ENCODE data around the gene TNPO3. TPM values are rescaled to one million over a fixed set of nuclear protein-coding genes. Genes with fewer than 3 reads are reported as not detected.
"Not testable (repeated sequence)": the region's sequence is repeated elsewhere in the genome, so short reads cannot be mapped to it uniquely, and the experiment has no call there.

Gene TNPO3
- total RNA-seq, 1 donor from 2014 or later, result 45.9 TPM

DNA sequence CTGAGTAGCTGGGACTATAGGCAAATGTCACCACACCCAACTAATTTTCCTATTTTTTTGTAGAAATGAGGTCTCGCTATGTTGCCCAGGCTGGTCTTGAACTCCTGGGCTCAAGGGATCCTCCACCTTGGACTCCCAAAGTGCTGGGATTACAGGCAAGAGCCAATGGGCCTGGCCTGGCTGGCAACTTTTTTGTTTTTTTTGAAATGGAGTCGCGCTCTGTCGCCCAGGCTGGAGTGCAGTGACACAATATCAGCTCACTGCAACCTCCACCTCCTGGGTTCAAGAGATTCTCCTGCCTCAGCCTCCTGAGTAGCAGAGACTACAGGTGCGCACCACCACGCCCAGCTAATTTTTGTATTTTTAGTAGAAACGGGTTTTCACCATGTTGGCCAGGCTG lies 3.5 kb downstream of the TNPO3 start:
- not testable (repeated sequence) for H3K9me3 ChIP-seq (ENCODE audit: control insufficient read depth in 3 of 3, low read length in 3 of 3); H3K27me3 ChIP-seq (ENCODE audit: control insufficient read depth in 3 of 3, insufficient read depth in 3 of 3, low read length in 3 of 3); H3K4me3 ChIP-seq (ENCODE audit: low read length in 3 of 3); H3K36me3 ChIP-seq (ENCODE audit: control insufficient read depth in 3 of 3, insufficient read depth in 3 of 3, low read length in 3 of 3); H3K9ac ChIP-seq (ENCODE audit: low read depth in 1 of 3, low read length in 3 of 3); H3K27ac ChIP-seq (ENCODE audit: low read depth, low read length)
- peaks cover 19 to 29% (median 21%) of the 10 kb centered on the region in 3 donors for H3K4me1 ChIP-seq (ENCODE audit: control insufficient read depth in 3 of 3, insufficient read depth in 3 of 3, low read length in 3 of 3)

DNA sequence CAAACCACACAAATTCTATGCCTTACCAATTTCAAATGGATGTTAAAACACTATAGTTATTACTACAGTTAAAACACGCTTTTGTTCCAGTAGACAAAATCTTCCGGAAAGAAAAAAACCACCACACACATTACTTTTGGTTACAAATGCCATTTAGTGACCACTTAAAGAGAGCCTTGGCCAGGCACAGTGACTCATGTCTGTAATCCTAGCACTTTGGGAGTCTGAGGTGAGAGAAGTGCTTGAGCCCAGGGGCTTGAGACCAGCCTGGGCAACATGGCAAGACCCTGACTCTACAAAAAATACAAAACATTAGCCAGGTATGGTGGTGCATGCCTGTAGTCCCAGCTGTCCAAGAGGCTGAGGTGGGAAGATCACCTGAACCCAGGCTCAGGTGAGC lies 7.2 kb downstream of the TNPO3 start:
- H3K4me3 ChIP-seq (ENCODE audit: low read length in 3 of 3), result no peak overlapping the region
- H3K36me3 ChIP-seq (ENCODE audit: control insufficient read depth in 3 of 3, insufficient read depth in 3 of 3, low read length in 3 of 3), result peaks cover 0 to 6% (median 0%) of the 10 kb centered on the region in 3 donors
- no peak overlapping the region for H3K9ac ChIP-seq (ENCODE audit: low read depth in 1 of 3, low read length in 3 of 3)
- H3K27me3 ChIP-seq (ENCODE audit: control insufficient read depth in 3 of 3, insufficient read depth in 3 of 3, low read length in 3 of 3), result no peaks in the 10 kb centered on the region
- no peak overlapping the region for H3K27ac ChIP-seq (ENCODE audit: low read depth, low read length)
- peaks cover 2 to 21% (median 10%) of the 10 kb centered on the region in 3 donors for H3K4me1 ChIP-seq (ENCODE audit: control insufficient read depth in 3 of 3, insufficient read depth in 3 of 3, low read length in 3 of 3)
- no peaks in the 10 kb centered on the region for H3K9me3 ChIP-seq (ENCODE audit: control insufficient read depth in 3 of 3, low read length in 3 of 3)

DNA sequence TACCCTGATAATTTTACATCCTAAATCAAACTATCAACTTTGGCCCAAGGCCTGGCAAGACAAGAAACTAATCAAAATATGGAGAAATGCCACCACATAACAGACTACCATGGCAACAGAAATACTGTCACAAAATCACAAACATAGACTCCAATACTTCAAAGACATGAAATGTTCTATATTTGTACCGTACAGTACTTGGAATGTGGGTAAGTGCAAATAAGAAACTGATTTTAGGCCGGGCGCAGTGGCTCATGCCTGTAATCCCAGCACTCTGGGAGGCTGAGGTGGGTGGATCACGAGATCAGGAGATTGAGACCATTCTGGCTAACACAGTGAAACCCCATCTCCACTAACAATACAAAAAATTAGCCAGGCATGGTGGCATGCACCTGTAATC lies 9.2 kb downstream of the TNPO3 start:
- Histone ChIP-seq H3K9me3 (ENCODE audit: control insufficient read depth in 3 of 3, low read length in 3 of 3) (no peaks in the 10 kb centered on the region), H3K27ac (ENCODE audit: low read depth, low read length) (no peak overlapping the region), H3K27me3 (ENCODE audit: control insufficient read depth in 3 of 3, insufficient read depth in 3 of 3, low read length in 3 of 3) (no peaks in the 10 kb centered on the region), H3K4me3 (ENCODE audit: low read length in 3 of 3) (no peak overlapping the region), H3K9ac (ENCODE audit: low read depth in 1 of 3, low read length in 3 of 3) (no peak overlapping the region), H3K36me3 (ENCODE audit: control insufficient read depth in 3 of 3, insufficient read depth in 3 of 3, low read length in 3 of 3) (peaks cover 0 to 2% (median 0%) of the 10 kb centered on the region in 3 donors), H3K4me1 (ENCODE audit: control insufficient read depth in 3 of 3, insufficient read depth in 3 of 3, low read length in 3 of 3) (peaks cover 0 to 21% (median 10%) of the 10 kb centered on the region in 3 donors)

DNA sequence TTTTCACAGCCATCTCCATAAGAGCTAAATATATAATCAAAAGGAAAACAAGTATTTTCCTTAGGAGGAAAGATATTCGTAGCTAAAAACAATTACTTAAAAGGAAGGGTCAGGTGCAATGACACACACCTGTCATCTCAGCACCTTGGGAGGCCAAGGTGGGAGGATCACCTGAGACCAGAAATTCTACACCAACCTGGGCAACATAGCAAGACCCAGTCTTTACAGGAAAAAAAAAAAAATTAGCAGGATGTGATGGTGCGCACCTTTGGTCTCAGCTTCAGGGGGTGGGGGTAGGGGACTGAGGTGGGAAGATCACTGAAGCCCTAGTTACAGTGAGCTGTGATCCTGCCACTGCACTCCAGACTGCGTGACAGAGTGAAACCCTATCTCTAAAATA lies 11.9 kb downstream of the TNPO3 start:
- no peak overlapping the region for H3K4me3 ChIP-seq (ENCODE audit: low read length in 3 of 3)
- no peaks in the 10 kb centered on the region for H3K9me3 ChIP-seq (ENCODE audit: control insufficient read depth in 3 of 3, low read length in 3 of 3)
- H3K9ac ChIP-seq (ENCODE audit: low read depth in 1 of 3, low read length in 3 of 3), result no peak overlapping the region
- no peak overlapping the region for H3K27ac ChIP-seq (ENCODE audit: low read depth, low read length)
- H3K4me1 ChIP-seq (ENCODE audit: control insufficient read depth in 3 of 3, insufficient read depth in 3 of 3, low read length in 3 of 3), result peaks cover 0 to 20% (median 10%) of the 10 kb centered on the region in 3 donors
- no peaks in the 10 kb centered on the region for H3K27me3 ChIP-seq (ENCODE audit: control insufficient read depth in 3 of 3, insufficient read depth in 3 of 3, low read length in 3 of 3)
- peaks cover 2 to 8% (median 8%) of the 10 kb centered on the region in 3 donors for H3K36me3 ChIP-seq (ENCODE audit: control insufficient read depth in 3 of 3, insufficient read depth in 3 of 3, low read length in 3 of 3)

DNA sequence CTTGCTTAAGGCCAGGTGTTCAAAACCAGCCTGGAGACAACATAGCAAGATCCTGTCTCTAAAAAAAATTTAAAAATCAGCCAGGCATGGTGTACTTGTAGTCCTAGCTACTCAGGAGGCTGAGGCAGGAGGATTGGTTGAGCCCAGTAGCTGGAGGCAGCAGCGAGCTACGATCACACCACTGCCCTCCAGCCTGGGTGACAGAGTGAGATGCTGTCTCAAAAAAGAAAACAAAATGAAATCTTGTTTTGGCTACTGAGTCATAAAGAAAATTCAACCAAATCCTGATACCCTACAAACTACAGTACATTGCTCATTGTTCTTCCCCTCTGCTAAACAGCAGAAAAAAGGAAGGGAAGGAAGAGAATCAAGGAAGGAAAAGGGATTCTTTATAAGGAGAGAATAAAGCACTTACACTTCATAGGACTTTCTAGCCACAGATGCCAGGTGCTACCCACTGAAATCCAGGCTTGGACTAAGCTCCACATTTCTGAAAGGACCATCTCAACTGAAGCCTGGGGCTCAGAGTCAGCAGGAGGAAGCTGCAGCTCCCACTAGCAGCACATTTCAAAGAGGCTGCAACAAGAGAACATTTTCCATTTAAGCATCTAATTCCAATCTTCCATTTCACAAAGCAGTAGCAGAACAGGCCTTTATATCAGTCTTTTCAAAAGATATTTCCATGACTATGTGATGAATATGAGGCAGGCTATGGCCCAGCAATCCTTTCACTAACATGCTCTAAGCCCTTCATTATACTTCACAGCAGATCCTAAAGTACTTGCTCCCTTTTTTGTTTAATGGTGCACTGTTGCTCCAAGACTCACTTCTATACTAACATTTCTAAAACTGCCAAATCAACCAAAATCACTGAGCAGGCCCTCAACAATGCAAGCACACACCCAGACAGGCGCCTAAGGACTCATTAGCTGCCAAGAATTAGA lies 13.5 kb downstream of the TNPO3 start:
- H3K9me3 ChIP-seq (ENCODE audit: control insufficient read depth in 3 of 3, low read length in 3 of 3), result no peaks in the 10 kb centered on the region
- no peak overlapping the region for H3K4me3 ChIP-seq (ENCODE audit: low read length in 3 of 3)
- no peak overlapping the region for H3K27ac ChIP-seq (ENCODE audit: low read depth, low read length)
- no peak overlapping the region for H3K9ac ChIP-seq (ENCODE audit: low read depth in 1 of 3, low read length in 3 of 3)
- H3K4me1 ChIP-seq (ENCODE audit: control insufficient read depth in 3 of 3, insufficient read depth in 3 of 3, low read length in 3 of 3), result peaks cover 0 to 15% (median 10%) of the 10 kb centered on the region in 3 donors
- H3K36me3 ChIP-seq (ENCODE audit: control insufficient read depth in 3 of 3, insufficient read depth in 3 of 3, low read length in 3 of 3), result peaks cover 2 to 16% (median 14%) of the 10 kb centered on the region in 3 donors
- H3K27me3 ChIP-seq (ENCODE audit: control insufficient read depth in 3 of 3, insufficient read depth in 3 of 3, low read length in 3 of 3), result no peaks in the 10 kb centered on the region

DNA sequence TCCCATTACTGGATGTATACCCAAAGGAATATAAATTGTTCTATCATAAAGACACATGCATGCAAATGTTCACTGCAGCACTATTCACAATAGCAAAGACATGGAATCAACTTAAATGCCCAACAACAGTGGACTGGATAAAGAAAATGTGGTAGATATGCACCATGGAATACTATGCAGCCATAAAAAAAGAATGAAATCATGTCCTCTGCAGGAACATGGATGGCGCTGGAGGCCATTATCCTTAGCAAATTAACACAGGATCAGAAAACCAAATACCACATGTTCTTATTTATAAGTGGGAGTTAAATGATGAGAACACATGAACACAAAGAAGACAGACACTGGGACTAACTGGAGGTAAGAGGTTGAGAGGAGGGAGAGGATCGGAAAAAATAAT lies 16.4 kb downstream of the TNPO3 start:
- not testable (repeated sequence) for H3K27me3 ChIP-seq (ENCODE audit: control insufficient read depth in 3 of 3, insufficient read depth in 3 of 3, low read length in 3 of 3); H3K9ac ChIP-seq (ENCODE audit: low read depth in 1 of 3, low read length in 3 of 3); H3K27ac ChIP-seq (ENCODE audit: low read depth, low read length); H3K9me3 ChIP-seq (ENCODE audit: control insufficient read depth in 3 of 3, low read length in 3 of 3); H3K4me3 ChIP-seq (ENCODE audit: low read length in 3 of 3); H3K4me1 ChIP-seq (ENCODE audit: control insufficient read depth in 3 of 3, insufficient read depth in 3 of 3, low read length in 3 of 3)
- peaks cover 6 to 25% (median 21%) of the 10 kb centered on the region in 3 donors for H3K36me3 ChIP-seq (ENCODE audit: control insufficient read depth in 3 of 3, insufficient read depth in 3 of 3, low read length in 3 of 3)

DNA sequence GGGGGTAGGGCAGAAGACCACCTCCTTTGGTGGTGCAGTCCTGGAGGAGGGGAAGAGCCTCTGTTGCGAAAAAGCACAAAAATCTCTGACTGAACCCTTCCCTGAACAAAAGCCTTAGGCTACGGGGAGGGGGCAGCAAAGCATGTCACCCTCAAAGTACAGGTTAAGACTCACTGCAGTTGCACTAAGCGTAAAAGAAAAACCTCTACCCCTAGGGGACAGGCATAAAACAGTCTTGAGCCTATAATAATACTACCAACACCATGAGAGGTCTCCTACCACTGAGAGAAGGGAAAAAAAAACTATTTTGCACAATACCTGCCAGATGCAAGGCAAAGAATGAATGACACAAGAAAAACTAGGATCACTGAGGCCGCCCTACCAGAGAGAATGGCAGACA lies 17.3 kb downstream of the TNPO3 start:
- Histone ChIP-seq H3K27me3 (ENCODE audit: control insufficient read depth in 3 of 3, insufficient read depth in 3 of 3, low read length in 3 of 3) (no peaks in the 10 kb centered on the region), H3K9me3 (ENCODE audit: control insufficient read depth in 3 of 3, low read length in 3 of 3) (no peaks in the 10 kb centered on the region), H3K4me3 (ENCODE audit: low read length in 3 of 3) (no peak overlapping the region), H3K36me3 (ENCODE audit: control insufficient read depth in 3 of 3, insufficient read depth in 3 of 3, low read length in 3 of 3) (peaks cover 6 to 25% (median 22%) of the 10 kb centered on the region in 3 donors), H3K4me1 (ENCODE audit: control insufficient read depth in 3 of 3, insufficient read depth in 3 of 3, low read length in 3 of 3) (peaks cover 0 to 6% (median 6%) of the 10 kb centered on the region in 3 donors), H3K9ac (ENCODE audit: low read depth in 1 of 3, low read length in 3 of 3) (no peak overlapping the region), H3K27ac (ENCODE audit: low read depth, low read length) (no peak overlapping the region)

DNA sequence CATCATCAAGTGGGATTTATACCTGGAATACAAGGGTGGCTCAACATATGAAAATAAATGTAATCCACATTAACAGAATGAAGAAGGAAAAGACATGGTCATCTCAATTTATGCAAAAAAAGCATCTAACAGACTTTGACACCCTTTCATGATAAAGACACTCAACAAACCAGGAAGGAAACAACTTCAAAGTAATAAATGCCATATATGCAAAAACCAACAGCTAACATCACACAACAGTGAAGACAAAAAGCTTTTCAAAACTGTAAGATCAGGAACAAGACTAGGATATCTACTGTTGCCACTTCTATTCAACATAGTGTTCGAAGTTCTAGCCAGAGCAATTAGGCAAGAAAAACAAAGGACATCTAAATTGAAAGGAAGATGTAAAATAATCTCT lies 22.9 kb downstream of the TNPO3 start:
- no peaks in the 10 kb centered on the region for H3K27me3 ChIP-seq (ENCODE audit: control insufficient read depth in 3 of 3, insufficient read depth in 3 of 3, low read length in 3 of 3)
- H3K9ac ChIP-seq (ENCODE audit: low read depth in 1 of 3, low read length in 3 of 3), result no peak overlapping the region
- peaks cover 0 to 15% (median 4%) of the 10 kb centered on the region in 3 donors for H3K4me1 ChIP-seq (ENCODE audit: control insufficient read depth in 3 of 3, insufficient read depth in 3 of 3, low read length in 3 of 3)
- H3K4me3 ChIP-seq (ENCODE audit: low read length in 3 of 3), result no peak overlapping the region
- peaks cover 3 to 12% (median 12%) of the 10 kb centered on the region in 3 donors for H3K36me3 ChIP-seq (ENCODE audit: control insufficient read depth in 3 of 3, insufficient read depth in 3 of 3, low read length in 3 of 3)
- no peaks in the 10 kb centered on the region for H3K9me3 ChIP-seq (ENCODE audit: control insufficient read depth in 3 of 3, low read length in 3 of 3)
- H3K27ac ChIP-seq (ENCODE audit: low read depth, low read length), result no peak overlapping the region

DNA sequence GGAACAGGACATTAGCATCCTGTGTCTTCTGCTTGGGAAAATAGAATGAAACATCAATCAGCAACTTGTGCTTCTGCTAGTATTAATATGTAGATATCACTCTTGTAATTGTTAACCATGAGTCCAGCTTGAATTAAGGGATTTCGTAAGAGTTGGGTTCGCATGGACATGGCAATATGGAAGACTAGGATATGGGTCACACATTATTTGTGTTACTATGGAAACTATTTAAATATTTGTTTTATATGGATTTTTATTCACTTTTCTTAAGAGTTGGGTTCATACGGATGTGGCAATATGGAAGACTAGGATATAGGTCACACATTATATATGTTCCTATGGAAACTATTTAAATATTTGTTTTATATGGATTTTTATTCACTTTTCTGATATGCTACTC lies 24.5 kb downstream of the TNPO3 start:
- H3K4me3 ChIP-seq (ENCODE audit: low read length in 3 of 3), result no peak overlapping the region
- no peak overlapping the region for H3K9ac ChIP-seq (ENCODE audit: low read depth in 1 of 3, low read length in 3 of 3)
- peaks cover 0 to 15% (median 4%) of the 10 kb centered on the region in 3 donors for H3K4me1 ChIP-seq (ENCODE audit: control insufficient read depth in 3 of 3, insufficient read depth in 3 of 3, low read length in 3 of 3)
- no peaks in the 10 kb centered on the region for H3K27me3 ChIP-seq (ENCODE audit: control insufficient read depth in 3 of 3, insufficient read depth in 3 of 3, low read length in 3 of 3)
- H3K9me3 ChIP-seq (ENCODE audit: control insufficient read depth in 3 of 3, low read length in 3 of 3), result no peaks in the 10 kb centered on the region
- H3K27ac ChIP-seq (ENCODE audit: low read depth, low read length), result no peak overlapping the region
- peaks cover 3 to 12% (median 12%) of the 10 kb centered on the region in 3 donors for H3K36me3 ChIP-seq (ENCODE audit: control insufficient read depth in 3 of 3, insufficient read depth in 3 of 3, low read length in 3 of 3)

DNA sequence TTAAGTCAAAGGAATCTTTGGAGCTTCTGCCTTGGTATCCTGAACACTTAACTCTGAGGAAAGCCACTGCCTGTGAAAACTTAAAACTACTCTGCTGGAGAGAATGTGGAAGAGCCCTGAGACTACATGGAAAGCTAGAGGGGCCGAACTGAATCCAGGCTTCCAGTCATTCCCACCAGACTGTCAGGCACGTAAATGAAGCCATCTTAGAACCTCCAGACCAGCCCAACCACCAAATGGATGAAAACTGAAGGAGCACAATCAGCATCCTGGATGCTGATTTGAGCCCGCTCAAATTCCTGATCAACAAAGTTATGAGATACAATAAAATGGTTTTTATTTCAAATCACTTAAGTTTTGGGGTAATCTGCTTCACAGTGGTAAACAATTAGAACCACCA lies 30.8 kb downstream of the TNPO3 start:
- no peaks in the 10 kb centered on the region for H3K27me3 ChIP-seq (ENCODE audit: control insufficient read depth in 3 of 3, insufficient read depth in 3 of 3, low read length in 3 of 3)
- H3K9me3 ChIP-seq (ENCODE audit: control insufficient read depth in 3 of 3, low read length in 3 of 3), result no peaks in the 10 kb centered on the region
- H3K4me1 ChIP-seq (ENCODE audit: control insufficient read depth in 3 of 3, insufficient read depth in 3 of 3, low read length in 3 of 3), result peaks cover 0 to 7% (median 2%) of the 10 kb centered on the region in 3 donors
- H3K9ac ChIP-seq (ENCODE audit: low read depth in 1 of 3, low read length in 3 of 3), result no peak overlapping the region
- H3K36me3 ChIP-seq (ENCODE audit: control insufficient read depth in 3 of 3, insufficient read depth in 3 of 3, low read length in 3 of 3), result peaks cover 0 to 5% (median 0%) of the 10 kb centered on the region in 3 donors
- no peak overlapping the region for H3K27ac ChIP-seq (ENCODE audit: low read depth, low read length)
- H3K4me3 ChIP-seq (ENCODE audit: low read length in 3 of 3), result no peak overlapping the region

Measured in skeletal muscle tissue (tissue), 4 donors.